HepG2 (cell line): ENCODE results near the gene FOXK2. TPM values are rescaled to one million over a fixed set of nuclear protein-coding genes. Genes with fewer than 3 reads are reported as not detected.
A peak's percentile ranks its signal among the peaks of the same experiment; 100 is the strongest.

Experiments
- CBFB ChIP-seq: sonication (generic); formaldehyde crosslinking; IDR thresholded peaks from 2 replicates; pipeline ENCODE4 v1.4.0; 2020; ENCODE audit warnings: missing genetic modification reagents
- CENPBD1 ChIP-seq: sonication (generic); formaldehyde crosslinking; IDR thresholded peaks from 2 replicates; pipeline ENCODE4 v1.8.0; 2022; ENCODE audit warnings: missing genetic modification reagents, low read depth, mild to moderate bottlenecking, borderline replicate concordance
- DMTF1 ChIP-seq: sonication (generic); formaldehyde crosslinking; IDR thresholded peaks from 2 replicates; pipeline ENCODE4 v1.4.0; 2020; ENCODE audit warnings: mild to moderate bottlenecking, missing genetic modification reagents
- DR1 ChIP-seq: sonication (generic); formaldehyde crosslinking; IDR thresholded peaks from 2 replicates; pipeline ENCODE4 v1.8.0; 2021; ENCODE audit warnings: mild to moderate bottlenecking, missing genetic modification reagents, inconsistent platforms
- HIC2 ChIP-seq: sonication (generic); formaldehyde crosslinking; IDR thresholded peaks from 2 replicates; pipeline ENCODE4 v1.9.0; 2022; ENCODE audit warnings: low read depth, missing genetic modification reagents
- KAT2B ChIP-seq: fragments of 150-350 bp; IDR thresholded peaks from 2 replicates; pipeline ENCODE4 v1.6.1; 2014; ENCODE audit warnings: low read depth, low read length, borderline replicate concordance
- KLF15 ChIP-seq: sonication (generic); formaldehyde crosslinking; IDR thresholded peaks from 2 replicates; pipeline ENCODE4 v1.8.1; 2023; ENCODE audit warnings: borderline replicate concordance, mild to moderate bottlenecking, inconsistent platforms, missing genetic modification reagents, mixed read lengths
- MAFK ChIP-seq, 2 experiments: IDR thresholded peaks in 1 of 2; conservative IDR thresholded peaks in 1 of 2; 2 replicates each; pipeline ENCODE4 v1.6.1; 2011; ENCODE audit warnings: improper control_type of control experiment in 2 of 2, low read length in 2 of 2
- MED13 ChIP-seq: sonication (generic); formaldehyde crosslinking; IDR thresholded peaks from 2 replicates; pipeline ENCODE4 v1.5.0; 2020; ENCODE audit warnings: missing genetic modification reagents
- NFKB2 ChIP-seq: sonication (generic); formaldehyde crosslinking; IDR thresholded peaks from 2 replicates; pipeline ENCODE4 v1.4.0; 2020; ENCODE audit warnings: missing genetic modification reagents, borderline replicate concordance
- PHF5A ChIP-seq: IDR thresholded peaks from one replicate; pipeline ENCODE4 v1.6.1; 2018; ENCODE audit warnings: low read depth, missing genetic modification reagents; ENCODE audit not compliant: unreplicated experiment
- RBAK ChIP-seq: sonication (generic); formaldehyde crosslinking; IDR thresholded peaks from 2 replicates; pipeline ENCODE4 v1.5.1; 2020; ENCODE audit warnings: mild to moderate bottlenecking, missing genetic modification reagents
- RBM39 ChIP-seq: fragments of 200-400 bp; formaldehyde crosslinking; IDR thresholded peaks from one replicate; pipeline ENCODE4 v1.6.1; 2018; ENCODE audit warnings: antibody characterized with exemption, mild to moderate bottlenecking, low read depth, low read length; ENCODE audit not compliant: poor library complexity, severe bottlenecking
- RFX3 ChIP-seq: IDR thresholded peaks from 2 replicates; pipeline ENCODE4 v1.6.1; 2016; ENCODE audit warnings: missing biosample characterization, missing genetic modification reagents
- SNAPC2 ChIP-seq: sonication (generic); formaldehyde crosslinking; IDR thresholded peaks from 2 replicates; pipeline ENCODE4 v1.8.1; 2022; ENCODE audit warnings: mild to moderate bottlenecking, missing genetic modification reagents
- TARDBP ChIP-seq: sonication (generic); formaldehyde crosslinking; IDR thresholded peaks from 2 replicates; pipeline ENCODE4 v1.8.0; 2022; ENCODE audit warnings: mild to moderate bottlenecking, missing genetic modification reagents
- ZBTB46 ChIP-seq: sonication (generic); formaldehyde crosslinking; IDR thresholded peaks from 2 replicates; pipeline ENCODE4 v1.4.0; 2020; ENCODE audit warnings: mild to moderate bottlenecking, missing genetic modification reagents, borderline replicate concordance
- ZNF17 ChIP-seq: sonication (generic); formaldehyde crosslinking; IDR thresholded peaks from 2 replicates; pipeline ENCODE4 v1.5.0; 2020; ENCODE audit warnings: mild to moderate bottlenecking, missing genetic modification reagents
- ZNF264 ChIP-seq: sonication (generic); formaldehyde crosslinking; IDR thresholded peaks from 2 replicates; pipeline ENCODE4 v1.4.0; 2020; ENCODE audit warnings: missing genetic modification reagents
- ZNF335 ChIP-seq: sonication (generic); formaldehyde crosslinking; IDR thresholded peaks from 2 replicates; pipeline ENCODE4 v1.4.0; 2020; ENCODE audit warnings: missing genetic modification reagents
- ZNF367 ChIP-seq: sonication (generic); formaldehyde crosslinking; IDR thresholded peaks from 2 replicates; pipeline ENCODE4 v1.4.0; 2020; ENCODE audit warnings: missing genetic modification reagents, borderline replicate concordance
- ZNF451 ChIP-seq: sonication (generic); formaldehyde crosslinking; IDR thresholded peaks from 2 replicates; pipeline ENCODE4 v1.5.0; 2020; ENCODE audit warnings: mild to moderate bottlenecking, missing genetic modification reagents
- ZNF674 ChIP-seq: sonication (generic); formaldehyde crosslinking; IDR thresholded peaks from 2 replicates; pipeline ENCODE4 v1.5.0; 2020; ENCODE audit warnings: low read depth, mild to moderate bottlenecking, missing genetic modification reagents
- ZNF83 ChIP-seq: sonication (generic); formaldehyde crosslinking; IDR thresholded peaks from 2 replicates; pipeline ENCODE4 v1.4.0; 2020; ENCODE audit warnings: missing genetic modification reagents, mild to moderate bottlenecking, borderline replicate concordance
- ZNF891 ChIP-seq: sonication (generic); formaldehyde crosslinking; IDR thresholded peaks from 2 replicates; pipeline ENCODE4 v1.5.0; 2020; ENCODE audit warnings: mild to moderate bottlenecking, missing genetic modification reagents
- polyA plus RNA-seq, 8 experiments: library from polyadenylated mRNA; depleted of rRNA in 3 of 8; stranded (reverse) in 7 of 8; unstranded in 1 of 8; fragments of >200 nt; fragmentation: Illumina TruSeq in 4 of 8; extraction: Trizol in 4 of 8; gene quantifications; 2 replicates each; pipeline versions ENCODE4 v1.2.1 to v1.2.3, GENCODE V29; 2011 to 2016; ENCODE audit warnings: low read depth in 4 of 8, missing spikeins in 1 of 8, mixed read lengths in 1 of 8; ENCODE audit not compliant: insufficient read depth in 1 of 8
- total RNA-seq, 5 experiments: library from RNA; depleted of rRNA; stranded (reverse); fragments of >200 nt; fragmentation: Illumina TruSeq; extraction: Trizol; gene quantifications; 2 replicates each; pipeline ENCODE4 v1.2.3, GENCODE V29; 2016; ENCODE audit warnings: low read depth in 1 of 5

The FOXK2 gene
- total and polyA plus RNA-seq, 2 of the 13 experiments (the other 11 are each of a cell fraction or from before 2014, with no cell fraction given) = 67.1 to 67.2 TPM

GRCh38 chr17:82517230-82517865 is 2.2 kb upstream of the FOXK2 start (continued):
- TF ChIP-seq DMTF1 (CRISPR knock-in tag) (no peak), ZBTB46 (CRISPR knock-in tag) (no peak), ZNF367 (no peak), DR1 (CRISPR knock-in tag) (no peak), KLF15 (CRISPR knock-in tag) (no peak), PHF5A (CRISPR knock-in tag) (no peak), ZNF891 (CRISPR knock-in tag) (no peak; the same call in 1 of the 2 replicates), NFKB2 (CRISPR knock-in tag) (no peak), RFX3 (CRISPR knock-in tag) (no peak), TARDBP (CRISPR knock-in tag) (peak; percentile 74; the same call in 1 of the 2 replicates), ZNF17 (no peak), MAFK (conservative IDR thresholded peaks at IDR 0.05 in 1 of 2, IDR thresholded peaks at IDR 0.05 in 1 of 2; ENCODE audit: low read length in 2 of 2) (peak; percentile 33 to 77; a peak in 3 of 4 replicates), HIC2 (CRISPR knock-in tag) (peak; percentile 30; the same call in 1 of the 2 replicates), ZNF674 (CRISPR knock-in tag) (no peak), RBM39 (no peak), CENPBD1 (no peak), ZNF264 (0 out of 2 replicates have a peak, but pooled peaks have one; percentile 32), ZNF451 (CRISPR knock-in tag) (no peak), RBAK (CRISPR knock-in tag) (no peak), ZNF335 (peak; percentile 47; the same call in 1 of the 2 replicates), SNAPC2 (CRISPR knock-in tag) (peak; percentile 94; the same call in 1 of the 2 replicates), KAT2B (no peak), ZNF83 (no peak), CBFB (CRISPR knock-in tag) (peak; percentile 81; the same call in 1 of the 2 replicates), MED13 (0 out of 2 replicates have a peak, but pooled peaks have one; percentile 22)
